Measurements from ENCODE around the gene MGAT3. TPM values are rescaled to one million over a fixed set of nuclear protein-coding genes. Genes with fewer than 3 reads are reported as not detected.
A peak's percentile ranks its signal among the peaks of the same experiment; 100 is the strongest.

Gene MGAT3
- total RNA-seq, 4 donors from 2014 or later: 0.08 to 1.3 (median 0.62) TPM

DNA sequence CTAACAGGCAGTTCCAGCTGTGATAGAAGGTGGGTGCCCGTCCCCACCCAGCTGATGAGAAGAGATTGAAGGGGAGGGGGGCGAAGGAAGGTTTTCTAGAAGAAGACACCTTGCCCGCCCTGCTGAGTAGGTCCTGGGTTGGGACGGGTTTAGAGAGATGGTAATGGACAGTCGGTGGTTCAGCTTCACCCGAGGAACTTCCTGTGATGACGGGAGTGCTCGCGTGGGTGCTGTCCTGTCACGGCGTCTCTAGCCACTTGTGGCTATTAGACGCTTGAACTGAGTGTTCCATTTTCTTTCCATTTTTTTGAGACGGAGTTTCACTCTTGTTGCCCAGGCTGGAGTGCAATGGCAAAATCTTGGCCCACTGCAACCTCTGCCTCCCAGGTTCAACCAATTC, 27.6 kb upstream of the MGAT3 start:
- H3K27ac ChIP-seq: peak overlapping the region in 1 of 4 donors; percentile 5
- H3K4me1 ChIP-seq: peaks cover 11 to 25% (median 14%) of the 10 kb centered on the region in 3 donors
- 92% methylated on average over 10 to 13 of the region's 13 CpGs for WGBS, 2 donors
- no peaks in the 10 kb centered on the region for H3K9me3 ChIP-seq
- DNase-seq: no peak
- H3K27me3 ChIP-seq: no peaks in the 10 kb centered on the region
- H3K36me3 ChIP-seq: peaks cover 30 to 100% (median 32%) of the 10 kb centered on the region in 3 donors
- TF ChIP-seq POLR2A (IDR thresholded peaks at IDR 0.05): no peak
- TF ChIP-seq, protein P1, sequence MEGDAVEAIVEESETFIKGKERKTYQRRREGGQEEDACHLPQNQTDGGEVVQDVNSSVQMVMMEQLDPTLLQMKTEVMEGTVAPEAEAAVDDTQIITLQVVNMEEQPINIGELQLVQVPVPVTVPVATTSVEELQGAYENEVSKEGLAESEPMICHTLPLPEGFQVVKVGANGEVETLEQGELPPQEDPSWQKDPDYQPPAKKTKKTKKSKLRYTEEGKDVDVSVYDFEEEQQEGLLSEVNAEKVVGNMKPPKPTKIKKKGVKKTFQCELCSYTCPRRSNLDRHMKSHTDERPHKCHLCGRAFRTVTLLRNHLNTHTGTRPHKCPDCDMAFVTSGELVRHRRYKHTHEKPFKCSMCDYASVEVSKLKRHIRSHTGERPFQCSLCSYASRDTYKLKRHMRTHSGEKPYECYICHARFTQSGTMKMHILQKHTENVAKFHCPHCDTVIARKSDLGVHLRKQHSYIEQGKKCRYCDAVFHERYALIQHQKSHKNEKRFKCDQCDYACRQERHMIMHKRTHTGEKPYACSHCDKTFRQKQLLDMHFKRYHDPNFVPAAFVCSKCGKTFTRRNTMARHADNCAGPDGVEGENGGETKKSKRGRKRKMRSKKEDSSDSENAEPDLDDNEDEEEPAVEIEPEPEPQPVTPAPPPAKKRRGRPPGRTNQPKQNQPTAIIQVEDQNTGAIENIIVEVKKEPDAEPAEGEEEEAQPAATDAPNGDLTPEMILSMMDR (IDR thresholded peaks at IDR 0.05): no peak
- intact Hi-C loops (cut with DNase I): no loop called here
- H3K4me3 ChIP-seq: no peak overlapping the region

DNA sequence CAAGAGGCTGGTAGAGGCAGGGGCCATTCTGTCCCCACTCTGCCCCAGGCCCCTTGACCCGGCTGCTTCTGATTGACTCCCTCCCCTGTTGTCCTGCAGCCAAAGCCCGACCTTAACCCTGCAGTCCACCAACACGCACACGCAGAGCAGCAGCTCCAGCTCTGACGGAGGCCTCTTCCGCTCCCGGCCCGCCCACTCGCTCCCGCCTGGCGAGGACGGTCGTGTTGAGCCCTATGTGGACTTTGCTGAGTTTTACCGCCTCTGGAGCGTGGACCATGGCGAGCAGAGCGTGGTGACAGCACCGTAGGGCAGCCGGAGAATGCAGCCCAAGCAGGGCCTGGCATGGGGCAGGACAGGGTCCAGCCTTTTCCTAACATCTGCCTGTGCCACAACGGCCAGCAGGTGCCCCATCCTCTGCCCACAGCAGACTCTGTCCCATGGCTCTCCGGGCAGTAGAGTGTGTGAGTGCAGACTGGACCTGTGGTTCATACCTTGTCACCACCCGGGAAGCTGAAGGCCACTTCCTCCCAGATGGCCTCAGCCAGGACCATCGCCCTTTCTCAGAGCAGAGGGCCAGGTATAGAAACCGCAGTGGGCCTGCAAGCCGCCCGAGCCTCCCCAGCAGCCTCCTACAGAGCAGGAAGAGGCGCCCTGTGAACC, 26.8 kb upstream of the MGAT3 start:
- DNase-seq: no peak

DNA sequence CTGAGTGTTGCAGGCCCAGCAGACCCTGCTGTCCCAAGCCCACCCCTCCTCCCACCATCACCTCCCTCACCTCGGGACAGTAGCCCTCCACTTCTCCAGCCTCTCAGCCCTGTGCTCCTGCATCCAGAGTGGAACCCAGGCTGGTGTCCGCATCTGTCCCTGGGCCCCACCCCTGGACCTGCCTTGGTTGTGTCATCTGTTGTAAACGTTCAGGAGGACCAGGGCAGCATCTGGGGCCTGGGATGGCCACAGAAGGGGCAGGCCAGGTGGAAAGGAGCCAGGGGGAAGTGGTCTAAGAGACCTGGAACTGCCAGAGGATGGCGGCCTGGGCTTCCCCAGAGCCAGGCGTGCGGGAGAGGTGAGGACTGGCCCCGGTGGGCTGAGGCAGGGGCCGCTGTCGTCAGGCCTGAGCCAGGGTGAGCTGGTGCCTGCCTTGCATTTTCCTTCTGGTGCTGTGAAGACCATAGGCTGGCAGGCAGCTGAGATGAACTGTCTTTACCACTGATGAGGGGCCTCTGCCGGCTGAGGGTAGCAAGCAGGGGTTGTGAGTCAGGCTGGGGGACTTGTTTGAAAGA, 26.1 kb upstream of the MGAT3 start:
- no peaks in the 10 kb centered on the region for H3K27me3 ChIP-seq

More for the DNA sequence above, 26.8 kb upstream of the MGAT3 start:
- Histone ChIP-seq H3K36me3 (peaks cover 30 to 98% (median 32%) of the 10 kb centered on the region in 3 donors), H3K4me1 (peaks cover 11 to 25% (median 14%) of the 10 kb centered on the region in 3 donors), H3K9me3 (no peaks in the 10 kb centered on the region), H3K4me3 (no peak overlapping the region), H3K27ac (peak overlapping the region in 2 of 4 donors; percentile 75 to 85), H3K27me3 (no peaks in the 10 kb centered on the region)
- TF ChIP-seq POLR2A (IDR thresholded peaks at IDR 0.05): no peak
- TF ChIP-seq, protein P1 (IDR thresholded peaks at IDR 0.05): no peak
- intact Hi-C loops (cut with DNase I): no loop called here
- 77 to 100% methylated on average over 5 to 8 of the region's 27 CpGs for WGBS, 2 donors

DNA sequence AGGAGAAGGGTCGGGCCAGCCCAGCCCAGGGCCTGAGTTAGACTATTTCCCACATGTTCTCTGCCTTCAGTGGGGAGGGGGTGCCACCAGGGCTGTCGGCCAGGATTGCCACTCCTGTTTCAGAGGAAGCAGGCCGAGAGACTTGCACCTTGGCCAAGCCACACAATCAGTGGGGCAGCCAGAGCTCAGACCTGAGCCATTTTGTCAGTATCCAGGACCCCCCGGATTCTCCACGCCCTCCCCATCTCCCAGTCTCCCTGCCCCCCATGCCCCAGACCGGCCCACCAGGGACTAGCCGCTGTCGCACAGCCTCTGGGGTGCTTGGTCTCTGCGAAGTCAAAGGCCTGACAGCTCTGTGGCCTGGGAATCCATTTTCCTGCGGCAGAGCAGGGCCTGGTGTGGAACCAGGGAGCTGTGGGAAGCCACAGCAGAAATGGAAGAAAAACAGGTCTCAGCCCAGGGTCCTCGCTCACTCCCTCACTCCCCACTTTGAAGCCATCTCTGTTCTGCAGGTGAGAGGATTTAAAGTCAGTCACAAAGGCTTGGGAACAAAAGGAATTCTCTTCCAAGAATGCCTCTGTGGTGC, 25.5 kb upstream of the MGAT3 start:
- no peak for TF ChIP-seq POLR2A (IDR thresholded peaks at IDR 0.05)
- TF ChIP-seq, protein P1 (IDR thresholded peaks at IDR 0.05): no peak
- peaks cover 29 to 85% (median 30%) of the 10 kb centered on the region in 3 donors for H3K36me3 ChIP-seq
- H3K4me3 ChIP-seq: no peak overlapping the region
- 66 to 76% methylated on average over 3 to 6 of the region's 11 CpGs for WGBS, 2 donors
- H3K27ac ChIP-seq: peak overlapping the region; percentile 48 to 85 (median 75)
- H3K27me3 ChIP-seq: no peaks in the 10 kb centered on the region
- H3K9me3 ChIP-seq: no peaks in the 10 kb centered on the region
- intact Hi-C loops (cut with DNase I): no loop called here
- peaks cover 11 to 25% (median 14%) of the 10 kb centered on the region in 3 donors for H3K4me1 ChIP-seq
- no peak for DNase-seq

More for the DNA sequence above, 26.1 kb upstream of the MGAT3 start:
- H3K9me3 ChIP-seq: no peaks in the 10 kb centered on the region
- TF ChIP-seq, protein P1 (IDR thresholded peaks at IDR 0.05): no peak
- TF ChIP-seq POLR2A (IDR thresholded peaks at IDR 0.05): no peak
- H3K4me1 ChIP-seq: peaks cover 11 to 25% (median 14%) of the 10 kb centered on the region in 3 donors
- DNase-seq: no peak
- intact Hi-C loops (cut with DNase I): no loop called here
- H3K4me3 ChIP-seq: no peak overlapping the region
- WGBS, 2 donors: 82 to 89% methylated on average over 5 to 10 of the region's 10 CpGs
- peak overlapping the region; percentile 48 to 85 (median 75) for H3K27ac ChIP-seq
- H3K36me3 ChIP-seq: peaks cover 30 to 92% (median 32%) of the 10 kb centered on the region in 3 donors

DNA sequence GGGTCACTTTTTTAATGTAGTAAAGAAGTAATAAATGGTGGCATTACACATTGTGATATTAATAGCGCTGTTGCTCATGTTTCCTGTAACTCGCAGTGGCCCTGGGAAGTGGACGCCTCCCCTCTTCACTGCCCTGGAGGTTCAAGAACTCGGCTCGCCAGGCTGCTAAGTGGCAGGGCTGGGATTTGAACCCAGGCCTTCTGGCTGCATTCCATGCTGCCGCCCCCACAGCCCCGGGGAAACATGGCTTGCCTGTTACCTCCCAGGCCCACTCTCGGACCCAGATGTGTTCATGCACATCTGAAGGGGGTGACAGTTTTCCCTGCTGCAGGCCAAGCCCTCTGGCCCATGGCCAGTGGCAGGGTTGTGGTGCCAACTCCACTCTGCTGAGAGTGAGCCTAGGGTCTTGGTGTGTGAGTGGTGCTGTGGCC, 25.0 kb upstream of the MGAT3 start:
- Histone ChIP-seq H3K9me3 (no peaks in the 10 kb centered on the region), H3K4me3 (no peak overlapping the region), H3K36me3 (peaks cover 23 to 80% (median 27%) of the 10 kb centered on the region in 3 donors), H3K4me1 (peaks cover 11 to 27% (median 14%) of the 10 kb centered on the region in 3 donors), H3K27me3 (no peaks in the 10 kb centered on the region), H3K27ac (peak overlapping the region; percentile 48 to 85 (median 75))
- WGBS, 2 donors: 34 to 68% methylated on average over 3 to 5 of the region's 8 CpGs
- DNase-seq: no peak
- TF ChIP-seq, protein P1 (IDR thresholded peaks at IDR 0.05): no peak
- no peak for TF ChIP-seq POLR2A (IDR thresholded peaks at IDR 0.05)
- intact Hi-C loops (cut with DNase I): no loop called here
